HG03575 (cell line): ENCODE measurements around the gene ZSWIM2.
"Not testable (repeated sequence)": the region's sequence is repeated elsewhere in the genome, so short reads cannot be mapped to it uniquely, and the experiment has no call there.

Experiments
- ATAC-seq: cut with Tn5 transposase; IDR thresholded peaks from one replicate; pipeline ENCODE4 v1.9.1; 2021; ENCODE audit not compliant: unreplicated experiment, insufficient number of reproducible peaks, low FRiP score; ENCODE audit errors: extremely low read depth

The ZSWIM2 gene

DNA sequence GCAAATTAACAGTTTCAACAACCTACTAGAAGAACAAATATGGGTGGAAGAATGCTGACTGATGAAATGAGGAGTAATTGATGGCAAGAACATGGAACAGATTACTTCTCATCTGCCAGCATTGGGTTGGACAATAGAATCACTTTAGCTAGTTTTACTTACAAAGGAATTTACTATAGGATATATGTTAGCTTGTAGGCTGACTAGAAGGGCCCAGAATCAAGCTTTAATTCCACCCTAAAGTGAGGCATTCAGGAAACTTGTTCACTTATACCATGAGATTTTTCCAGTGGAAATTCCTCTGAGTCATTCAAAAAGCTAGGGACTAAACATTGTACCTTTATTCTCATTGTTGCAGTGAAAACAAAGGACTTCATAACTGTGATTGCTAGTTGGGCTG lies 5.0 kb upstream of the ZSWIM2 start:
- no peak for ATAC-seq

DNA sequence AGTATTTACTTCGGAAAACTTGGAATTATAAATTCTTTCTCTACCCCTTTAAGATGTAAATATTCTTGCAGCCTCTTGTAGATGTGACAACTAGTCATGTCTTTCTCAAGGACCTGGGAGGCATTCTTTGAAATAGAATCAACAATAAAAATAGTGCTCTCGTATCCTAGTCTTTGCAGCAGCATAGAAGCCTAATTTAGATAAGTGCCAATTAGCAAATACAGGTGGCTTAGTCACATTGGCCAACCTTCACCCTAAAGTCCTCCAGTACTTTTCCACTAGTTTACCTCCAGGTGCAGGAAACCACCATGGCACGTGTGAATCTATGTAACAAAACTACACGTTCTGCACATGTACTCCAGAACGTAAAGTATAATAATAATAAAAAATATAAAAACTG lies 3.5 kb upstream of the ZSWIM2 start:
- no peak for ATAC-seq

DNA sequence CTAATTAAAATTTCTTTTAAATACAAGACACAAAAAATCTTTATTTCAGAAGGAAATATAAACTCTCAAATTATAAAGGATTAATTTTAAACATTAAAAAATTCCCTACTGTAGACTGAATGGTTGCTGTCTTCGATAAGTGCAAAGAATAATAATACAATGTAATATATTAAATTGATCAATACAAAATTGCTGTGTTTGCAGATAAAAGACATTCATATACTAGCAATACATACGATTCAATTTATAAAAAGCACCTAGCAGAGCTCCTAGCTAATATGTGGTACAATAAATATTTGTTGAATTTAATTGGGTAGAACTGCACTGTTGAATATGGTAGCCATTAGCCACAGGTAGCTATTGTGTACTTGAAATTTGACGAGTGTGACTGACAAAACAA lies 6.6 kb downstream of the ZSWIM2 start:
- no peak for ATAC-seq

DNA sequence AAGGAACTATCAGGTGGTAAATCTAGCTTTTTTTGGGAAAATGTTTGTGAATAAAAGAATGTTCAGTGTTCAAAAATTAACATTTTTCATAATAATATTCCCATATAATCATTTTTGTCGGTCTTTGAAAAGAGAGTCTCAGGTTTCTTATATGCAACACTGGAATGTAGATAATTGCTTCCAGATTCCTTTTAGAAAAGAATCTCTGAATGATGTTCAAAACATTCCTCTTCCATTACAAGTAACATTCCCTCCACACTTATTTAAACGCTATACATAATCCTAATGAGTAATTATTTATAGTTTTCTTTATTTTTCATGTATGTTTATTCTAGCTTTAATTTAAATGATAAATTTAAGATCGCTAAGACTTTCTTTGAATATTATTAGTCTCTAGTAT lies 7.0 kb downstream of the ZSWIM2 start:
- ATAC-seq = no peak

DNA sequence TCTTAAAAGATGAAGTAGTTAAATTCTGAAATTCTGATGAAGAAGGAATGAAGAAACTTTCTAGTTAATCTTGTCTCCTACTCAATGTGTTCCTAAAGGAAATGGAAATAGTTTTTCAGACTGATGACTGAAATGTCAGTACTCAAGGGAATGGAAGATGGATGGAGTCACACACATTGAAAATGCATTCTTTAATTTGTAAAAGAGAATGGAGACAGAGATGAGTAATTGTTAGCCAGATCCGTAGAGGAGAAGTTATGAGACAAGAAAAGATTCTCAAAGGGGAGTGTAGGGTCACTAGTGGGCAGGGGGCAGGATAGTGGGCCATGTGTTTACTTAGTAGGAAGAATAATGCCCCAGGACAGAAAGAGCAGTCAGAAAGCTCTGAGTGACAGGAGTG lies 13.3 kb downstream of the ZSWIM2 start:
- ATAC-seq = no peak

DNA sequence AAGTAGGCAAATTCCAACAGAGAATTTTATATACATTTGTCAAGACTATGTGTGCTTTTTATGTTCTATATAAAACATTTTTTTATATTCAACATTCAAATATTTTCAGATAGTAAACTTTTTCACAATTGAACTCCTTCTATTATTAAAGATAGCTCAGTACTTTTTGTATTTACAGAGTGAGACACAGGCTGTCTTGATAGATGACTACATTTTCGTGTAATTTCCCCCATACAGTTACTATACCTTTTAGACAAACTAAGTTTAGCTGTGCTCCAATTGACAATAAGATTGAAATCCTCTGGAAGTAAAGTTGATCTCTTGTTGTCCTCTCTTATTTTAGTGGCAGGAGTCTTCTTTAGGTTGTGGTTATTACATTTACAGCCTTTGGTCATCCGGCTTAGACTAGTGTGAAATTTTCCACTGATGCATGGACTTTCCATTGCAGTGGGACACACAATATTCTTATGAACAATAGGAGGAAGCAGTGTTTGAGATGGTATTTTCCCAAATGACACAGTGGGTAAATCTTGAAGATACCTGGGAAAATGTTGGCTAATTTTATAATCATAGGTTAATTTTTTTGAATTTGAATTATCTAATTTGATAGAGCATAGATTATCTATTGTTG lies 21.0 kb downstream of the ZSWIM2 start:
- ATAC-seq = no peak

DNA sequence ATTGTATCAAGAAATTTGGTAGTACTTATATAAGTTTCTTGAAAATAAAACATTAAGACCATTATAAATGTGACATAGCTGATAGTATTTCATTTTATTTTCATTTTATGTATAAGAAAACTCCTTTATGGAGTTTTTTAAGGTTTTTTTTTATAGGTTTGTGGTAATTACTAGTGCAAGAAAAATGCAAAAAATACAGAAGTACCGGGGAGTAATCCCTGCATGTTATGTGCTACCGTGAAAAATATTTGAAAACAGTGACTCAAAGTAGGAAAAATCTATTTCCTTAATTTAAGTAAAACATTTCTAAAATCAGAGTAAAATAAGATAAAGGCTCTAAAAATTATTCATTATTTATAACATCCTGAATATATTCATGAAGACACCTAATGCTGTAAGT lies 21.6 kb downstream of the ZSWIM2 start:
- no peak for ATAC-seq

DNA sequence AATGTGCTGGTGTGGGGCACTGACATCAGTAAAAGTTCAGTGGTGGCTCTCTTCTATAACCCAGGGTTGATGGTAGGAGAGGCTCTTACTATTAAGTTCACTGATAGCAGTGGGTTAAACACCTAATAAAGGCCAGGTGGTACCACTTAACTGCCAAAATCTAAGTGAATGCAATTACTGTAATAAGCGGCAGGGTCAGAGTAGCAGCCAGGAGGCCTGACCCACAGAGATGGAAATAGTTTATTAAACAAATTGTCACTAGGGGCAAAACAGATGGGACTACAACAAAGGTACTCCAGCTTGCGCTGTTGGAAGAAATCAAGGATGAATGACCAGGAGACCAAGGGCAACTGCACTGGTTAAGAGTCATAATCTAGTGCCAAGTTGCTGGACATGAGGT lies 26.6 kb downstream of the ZSWIM2 start:
- no peak for ATAC-seq

DNA sequence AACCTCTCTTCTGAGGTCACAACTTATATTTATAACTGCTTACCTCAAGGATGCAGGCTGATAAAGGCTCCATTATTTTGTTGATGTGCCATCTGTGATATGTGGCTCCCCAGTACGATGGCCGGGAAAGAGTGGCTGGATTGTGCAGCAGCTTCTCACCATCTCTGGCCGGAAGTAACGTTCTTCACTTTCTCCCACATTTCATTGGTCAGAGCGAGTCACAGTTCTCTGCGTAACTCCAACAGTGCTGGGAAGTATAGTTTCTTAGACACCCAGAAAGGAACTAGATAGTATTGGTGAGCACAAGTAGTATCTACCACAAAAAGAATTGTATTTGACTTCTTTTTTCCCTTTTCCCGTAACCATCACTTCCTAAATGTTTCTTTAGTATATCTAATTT lies 28.7 kb downstream of the ZSWIM2 start:
- no peak for ATAC-seq

DNA sequence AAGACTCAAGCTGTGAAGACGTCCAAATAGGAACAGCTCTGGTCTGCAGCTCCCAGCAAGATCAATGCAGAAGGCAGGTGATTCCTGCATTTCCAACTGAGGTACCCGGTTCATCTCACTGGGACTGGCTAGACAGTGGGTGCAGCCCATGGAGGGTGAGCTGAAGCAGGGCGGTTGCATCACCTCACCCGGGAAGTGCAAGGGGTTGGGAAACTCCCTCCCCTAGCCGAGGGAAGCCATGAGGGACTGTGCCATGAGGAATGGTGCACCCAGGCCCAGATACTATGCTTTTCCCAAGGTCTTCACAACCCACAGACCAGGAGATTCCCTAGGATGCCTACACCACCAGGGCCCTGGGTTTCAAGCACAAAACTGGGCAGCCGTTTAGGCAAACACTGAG lies 37.2 kb downstream of the ZSWIM2 start:
- not testable (repeated sequence) for ATAC-seq

DNA sequence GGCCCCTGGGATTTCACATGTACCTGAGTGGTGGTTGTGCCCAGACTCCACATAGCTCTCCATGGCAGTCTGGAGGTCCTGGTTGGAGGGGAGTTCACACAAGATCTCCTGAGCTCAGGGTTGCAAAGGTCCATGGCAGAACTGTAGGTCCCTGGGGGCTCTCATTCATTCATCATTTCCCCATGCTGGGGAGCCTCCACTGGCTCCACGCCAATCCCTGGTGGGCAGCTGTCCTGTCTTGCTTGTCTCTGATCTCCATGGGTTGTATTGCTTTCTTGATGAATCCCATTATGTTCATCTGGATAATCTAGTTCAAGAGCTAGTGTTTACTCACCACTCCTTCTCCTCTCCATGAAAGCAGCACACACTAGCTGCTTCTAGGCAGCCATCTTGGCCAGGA lies 42.4 kb downstream of the ZSWIM2 start:
- no peak for ATAC-seq

DNA sequence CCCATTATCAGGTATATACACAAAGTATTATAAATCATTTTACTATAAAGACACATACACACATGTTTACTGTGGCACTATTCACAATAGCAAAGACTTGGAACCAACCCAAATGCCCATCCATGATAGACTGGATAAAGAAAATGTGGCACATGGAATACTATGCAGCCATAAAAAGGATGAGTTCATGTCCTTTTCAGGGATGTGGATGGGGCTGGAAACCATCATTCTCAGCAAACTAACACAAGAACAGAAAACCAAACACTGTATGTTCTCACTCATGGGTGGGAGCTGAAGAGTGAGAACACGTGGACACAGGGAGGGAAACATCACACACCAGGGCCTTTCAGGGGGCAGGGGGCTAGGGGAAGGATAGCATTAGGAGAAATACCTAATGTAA lies 50.4 kb downstream of the ZSWIM2 start:
- ATAC-seq = not testable (repeated sequence)

DNA sequence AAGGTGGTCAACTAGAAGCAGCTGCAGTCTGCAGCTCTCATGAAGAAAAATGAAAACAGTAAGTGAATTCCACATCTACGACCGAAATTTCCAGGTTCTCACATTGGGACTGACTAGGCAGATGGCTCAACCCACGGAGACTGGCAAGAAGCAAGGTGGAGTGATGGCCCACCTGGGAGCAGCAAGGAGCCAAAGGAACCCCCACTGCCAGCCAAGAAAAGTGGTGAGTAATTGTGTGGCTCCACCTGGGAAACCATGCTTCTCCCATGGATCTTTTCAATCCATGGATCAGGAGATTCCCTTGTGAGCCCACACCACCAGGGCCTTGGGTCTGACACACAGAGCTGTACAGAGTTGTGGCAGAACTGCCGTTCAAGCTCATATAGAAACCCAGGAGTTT lies 64.0 kb downstream of the ZSWIM2 start:
- no peak for ATAC-seq

DNA sequence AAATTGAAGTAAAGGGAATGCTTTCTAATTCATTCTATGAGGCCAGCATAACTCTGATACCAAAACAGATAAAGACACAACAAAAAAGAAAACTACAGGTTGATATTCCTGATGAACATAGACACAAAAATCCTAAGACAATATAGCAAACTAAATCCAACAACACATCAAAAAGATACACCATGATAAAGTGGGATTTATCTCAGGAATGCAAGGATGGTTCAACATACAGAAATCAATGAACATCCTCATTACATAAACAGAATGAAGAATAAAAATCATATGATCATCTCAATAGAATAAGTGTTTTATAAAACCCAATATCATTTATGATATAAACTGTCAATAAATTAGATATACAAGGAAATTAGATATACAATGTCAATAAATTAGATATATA lies 65.7 kb downstream of the ZSWIM2 start:
- ATAC-seq = no peak

DNA sequence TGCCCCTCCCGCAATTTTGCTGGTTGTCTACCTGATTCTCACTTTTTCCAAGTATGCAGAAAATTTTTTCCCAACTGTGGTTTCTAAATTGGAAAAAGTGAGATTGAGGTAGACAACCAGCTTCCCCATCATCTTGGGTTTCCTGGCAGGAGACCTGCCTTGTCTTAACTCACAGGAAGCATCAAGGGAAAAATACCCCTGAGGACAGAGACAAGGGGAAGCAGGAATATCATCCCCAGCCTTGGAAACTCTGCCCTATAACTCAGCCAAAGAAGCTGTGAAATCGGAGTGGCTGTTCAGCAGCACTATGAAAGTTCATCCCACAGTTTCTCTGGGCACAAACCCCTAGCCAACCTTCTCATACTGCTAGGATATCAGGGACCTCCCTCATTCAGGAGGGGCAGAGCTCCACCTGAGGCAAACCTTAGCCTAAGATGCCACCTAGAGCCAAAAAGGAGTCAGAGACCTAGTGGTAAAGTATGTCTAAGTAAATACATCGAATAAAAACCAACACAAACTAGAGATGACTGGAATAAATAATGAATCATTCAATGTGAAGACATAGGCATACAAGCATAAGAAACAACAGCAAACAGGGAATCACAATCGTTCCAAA lies 68.2 kb downstream of the ZSWIM2 start:
- ATAC-seq = no peak
